Tibial nerve (tissue), 4 donors: ENCODE results near the gene CANT1.

Experiments
- CTCF ChIP-seq, 5 experiments: fragments of 200-600 bp in 3 of 5; fragments of 450-650 bp in 2 of 5; sonication (generic) in 3 of 5; IDR thresholded peaks; one replicate each; pipeline ENCODE4 v1.5.1; 2016 to 2019; ENCODE audit warnings: antibody characterized with exemption in 5 of 5, mild to moderate bottlenecking in 3 of 5, moderate library complexity in 2 of 5
- EP300 ChIP-seq, 2 donors: sonication (generic); formaldehyde crosslinking; IDR thresholded peaks; one replicate each; pipeline ENCODE4 v1.6.1; 2017; ENCODE audit warnings: antibody characterized with exemption in 2 of 2, mild to moderate bottlenecking in 1 of 2

GRCh38 chr17:79055197-79055596, 45.6 kb upstream of the CANT1 start:
- TF ChIP-seq CTCF (IDR thresholded peaks at IDR 0.05) (no peak), EP300 (IDR thresholded peaks at IDR 0.05) (no peak)
